ENCODE measurements around the gene PLXNA2.
A peak's percentile ranks its signal among the peaks of the same experiment; 100 is the strongest.

PLXNA2 gene

DNA sequence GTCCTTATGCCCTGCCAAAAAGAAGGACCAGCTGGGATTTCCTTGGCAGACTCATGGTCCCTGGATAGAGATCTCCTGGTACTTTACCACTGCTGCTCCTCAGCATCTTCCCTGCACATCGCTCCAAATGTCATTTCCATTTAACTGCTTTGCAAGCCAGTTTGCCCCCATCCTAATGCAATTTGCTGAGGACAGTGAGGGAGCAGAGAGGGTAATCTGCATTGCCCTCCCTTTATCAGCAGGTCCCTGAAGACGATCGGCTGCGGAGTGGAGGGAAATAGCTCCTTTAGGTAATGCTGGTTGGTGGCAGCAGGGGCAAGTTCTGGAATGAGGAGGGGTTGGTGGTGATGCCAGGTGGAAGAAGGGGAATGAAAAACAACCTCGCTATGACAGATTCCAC is 2.7 kb downstream of the PLXNA2 start:
- TF ChIP-seq, protein P1, sequence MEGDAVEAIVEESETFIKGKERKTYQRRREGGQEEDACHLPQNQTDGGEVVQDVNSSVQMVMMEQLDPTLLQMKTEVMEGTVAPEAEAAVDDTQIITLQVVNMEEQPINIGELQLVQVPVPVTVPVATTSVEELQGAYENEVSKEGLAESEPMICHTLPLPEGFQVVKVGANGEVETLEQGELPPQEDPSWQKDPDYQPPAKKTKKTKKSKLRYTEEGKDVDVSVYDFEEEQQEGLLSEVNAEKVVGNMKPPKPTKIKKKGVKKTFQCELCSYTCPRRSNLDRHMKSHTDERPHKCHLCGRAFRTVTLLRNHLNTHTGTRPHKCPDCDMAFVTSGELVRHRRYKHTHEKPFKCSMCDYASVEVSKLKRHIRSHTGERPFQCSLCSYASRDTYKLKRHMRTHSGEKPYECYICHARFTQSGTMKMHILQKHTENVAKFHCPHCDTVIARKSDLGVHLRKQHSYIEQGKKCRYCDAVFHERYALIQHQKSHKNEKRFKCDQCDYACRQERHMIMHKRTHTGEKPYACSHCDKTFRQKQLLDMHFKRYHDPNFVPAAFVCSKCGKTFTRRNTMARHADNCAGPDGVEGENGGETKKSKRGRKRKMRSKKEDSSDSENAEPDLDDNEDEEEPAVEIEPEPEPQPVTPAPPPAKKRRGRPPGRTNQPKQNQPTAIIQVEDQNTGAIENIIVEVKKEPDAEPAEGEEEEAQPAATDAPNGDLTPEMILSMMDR (IDR thresholded peaks at IDR 0.05; ENCODE audit: low read depth, low read length): no peak
- no peak overlapping the region for H3K4me3 ChIP-seq (ENCODE audit: low read depth, low read length)

DNA sequence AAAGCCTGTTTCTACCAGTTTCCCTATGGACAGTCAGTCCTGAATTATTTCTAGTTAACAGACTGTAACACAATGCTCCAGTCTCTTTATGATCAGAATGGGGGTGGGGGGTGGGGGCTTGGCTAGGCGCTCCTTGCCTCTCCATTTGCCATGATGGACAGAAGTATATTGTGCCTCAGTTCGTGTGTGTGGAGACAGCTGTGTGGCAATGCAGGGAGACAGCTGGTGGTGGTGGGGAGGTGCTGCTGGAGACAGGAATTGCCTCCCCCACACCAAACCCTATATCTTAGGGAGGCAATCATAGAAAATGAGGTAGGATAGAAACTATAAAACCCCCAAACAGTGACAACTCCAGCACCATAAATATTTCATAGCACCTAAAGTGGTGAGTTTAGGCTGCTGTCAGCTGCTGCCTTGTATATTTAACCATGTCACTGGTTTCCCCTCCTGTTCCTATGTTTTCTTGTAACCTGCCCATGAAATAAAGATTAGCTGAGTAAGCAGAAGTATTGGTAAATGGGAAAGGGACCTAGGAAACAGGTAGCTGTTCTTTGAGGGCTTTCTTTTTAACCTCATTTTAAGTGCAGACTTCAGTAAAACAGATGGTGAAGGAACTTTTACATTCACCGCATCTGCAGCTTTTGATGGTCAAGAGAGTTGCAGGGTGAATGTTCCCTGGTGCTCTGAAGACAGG is 3.4 kb downstream of the PLXNA2 start:
- no peak overlapping the region for H3K4me3 ChIP-seq (ENCODE audit: low read depth, low read length)
- TF ChIP-seq, protein P1 (IDR thresholded peaks at IDR 0.05; ENCODE audit: low read depth, low read length): no peak

DNA sequence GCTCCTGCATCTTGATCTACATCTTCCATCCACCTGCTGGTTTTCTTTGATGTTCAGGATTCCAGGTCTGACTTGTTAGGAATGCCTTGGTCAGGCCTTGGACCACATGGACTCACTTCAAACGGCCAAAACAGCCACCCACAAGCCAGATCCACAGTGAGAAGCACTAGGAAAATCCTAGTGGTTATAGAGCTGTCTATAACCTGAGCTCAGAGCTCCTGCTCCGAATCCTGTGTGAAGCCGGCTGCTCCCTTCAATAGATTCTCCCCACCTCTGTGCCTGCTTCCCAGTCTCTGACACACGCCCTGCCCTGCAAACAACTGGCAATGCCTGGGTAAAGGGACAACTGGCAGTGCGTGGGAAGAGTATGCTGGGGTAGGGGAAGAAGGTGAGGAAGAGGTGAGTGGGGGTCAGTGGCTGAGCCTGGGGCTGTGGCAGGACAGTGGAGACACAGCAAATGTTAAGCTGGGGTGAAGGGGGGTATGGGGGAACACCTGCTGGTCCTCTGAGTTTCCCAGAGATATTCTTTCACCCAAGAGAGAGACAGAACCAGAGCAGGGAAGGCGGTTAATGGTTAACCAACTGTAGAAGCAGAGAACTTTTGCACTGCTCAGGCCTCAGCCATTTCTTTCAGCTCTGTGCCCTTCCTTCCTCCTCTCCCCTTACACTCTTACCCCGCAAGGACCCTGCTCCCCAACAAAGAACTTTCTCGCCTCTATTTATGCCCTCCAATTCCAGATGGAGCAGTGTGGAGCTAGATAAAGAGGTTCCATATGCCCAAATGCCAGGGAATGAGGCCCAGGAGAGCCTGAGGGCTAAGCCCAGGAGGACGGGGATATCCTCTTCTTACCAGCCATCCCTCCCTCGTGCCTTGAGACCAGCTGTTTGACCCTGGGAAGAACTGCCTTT is 4.5 kb downstream of the PLXNA2 start:
- no peak overlapping the region for H3K4me3 ChIP-seq (ENCODE audit: low read depth, low read length)
- TF ChIP-seq, protein P1 (IDR thresholded peaks at IDR 0.05; ENCODE audit: low read depth, low read length): no peak

DNA sequence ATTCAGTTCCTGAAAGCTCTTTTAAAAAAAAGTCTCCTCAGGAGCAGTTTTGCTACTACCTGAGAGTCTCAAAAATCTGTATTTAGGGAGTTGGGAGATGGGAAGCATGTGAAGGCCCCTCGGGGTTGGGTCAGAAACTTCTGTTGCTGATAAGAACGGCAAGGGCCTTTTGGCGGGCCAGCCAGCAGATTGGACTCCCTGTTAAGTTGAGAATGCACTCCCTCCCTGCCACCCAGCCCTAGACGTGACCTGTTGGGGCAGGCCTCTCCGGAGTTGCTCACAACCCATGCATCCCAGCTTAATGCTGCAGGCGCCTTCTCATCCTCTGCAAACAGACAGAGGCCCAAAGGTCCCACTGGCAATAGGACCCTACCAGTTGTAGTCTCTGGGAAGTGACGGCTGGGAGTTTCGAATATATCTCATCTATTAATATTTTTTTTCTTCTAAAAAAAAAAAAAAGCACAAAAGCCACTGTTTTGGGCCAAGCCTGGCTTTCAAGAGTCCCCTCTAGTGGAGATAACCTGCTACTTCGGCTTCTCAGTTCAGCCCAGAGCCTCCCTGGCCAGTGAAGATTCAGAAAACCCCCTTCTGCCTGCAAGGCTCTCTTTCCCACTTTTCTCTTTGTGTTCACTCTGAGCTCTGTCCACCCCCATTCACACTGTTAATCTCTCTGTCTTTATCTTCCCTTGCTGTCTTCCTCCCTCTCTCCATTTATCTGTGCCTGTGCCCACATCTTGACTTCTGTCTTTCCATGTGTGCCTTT is 5.3 kb downstream of the PLXNA2 start:
- no peak overlapping the region for H3K4me3 ChIP-seq (ENCODE audit: low read depth, low read length)
- TF ChIP-seq, protein P1 (IDR thresholded peaks at IDR 0.05; ENCODE audit: low read depth, low read length): peak; percentile 89

DNA sequence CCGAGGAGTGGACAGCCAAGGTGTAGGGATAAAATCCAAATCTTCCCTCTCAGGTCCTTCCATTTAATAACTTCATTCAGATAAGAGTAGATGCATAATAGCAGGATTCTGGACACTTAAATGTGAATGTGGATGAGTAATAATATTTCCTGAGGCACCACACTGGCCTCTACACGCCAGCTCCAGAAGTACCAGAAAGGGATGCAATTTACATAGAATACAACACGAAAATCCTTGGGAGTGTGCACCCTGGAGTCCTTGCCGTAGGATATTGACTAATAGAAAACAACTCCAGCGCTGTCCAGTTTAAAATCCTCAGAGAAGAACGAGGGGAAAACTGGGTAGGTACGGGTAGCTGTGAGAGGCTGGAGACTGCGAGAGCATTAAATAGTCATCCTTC is 6.9 kb downstream of the PLXNA2 start:
- TF ChIP-seq, protein P1 (IDR thresholded peaks at IDR 0.05; ENCODE audit: low read depth, low read length): no peak
- no peak overlapping the region for H3K4me3 ChIP-seq (ENCODE audit: low read depth, low read length)

DNA sequence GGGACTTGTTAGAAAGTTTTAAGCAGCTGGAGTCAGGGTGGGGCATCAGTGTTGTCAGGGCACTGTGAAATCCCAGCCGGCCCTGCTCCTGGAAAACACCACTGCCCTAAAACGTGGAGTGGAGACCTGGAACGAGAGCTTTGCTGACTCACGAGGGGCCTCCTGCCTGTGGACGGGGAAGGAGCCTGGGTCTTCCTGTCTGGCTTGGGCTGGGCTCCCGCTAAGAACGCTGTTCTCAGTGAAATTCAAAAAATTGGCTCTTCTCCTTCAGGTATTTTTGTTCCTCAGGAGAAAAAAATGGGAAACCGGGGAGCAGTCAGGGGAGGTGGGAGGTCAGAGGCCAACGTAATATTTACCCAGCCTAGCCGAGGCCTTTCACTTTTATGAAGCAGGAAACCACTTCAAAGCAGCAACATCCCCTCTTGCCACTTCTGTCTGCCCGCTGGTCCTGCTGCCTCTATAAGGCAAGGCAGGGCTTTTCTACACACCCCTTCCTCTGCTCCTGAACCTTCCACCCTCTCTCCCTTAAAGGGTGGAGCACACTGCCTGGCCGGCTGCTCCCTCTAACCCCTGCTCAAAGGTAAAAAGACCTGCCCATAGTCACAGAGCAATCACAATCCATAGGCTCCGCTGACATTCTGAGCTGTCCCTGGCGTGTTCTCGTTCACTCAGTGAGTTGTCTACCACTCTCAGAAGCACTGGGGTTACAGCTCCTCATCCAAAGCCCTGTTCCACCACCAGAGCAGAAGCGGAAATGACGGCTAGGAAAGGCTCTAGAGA is 8.0 kb downstream of the PLXNA2 start:
- peak overlapping the region; percentile 11; the same call in 1 of the 2 replicates for H3K4me3 ChIP-seq (ENCODE audit: low read depth, low read length)
- TF ChIP-seq, protein P1 (IDR thresholded peaks at IDR 0.05; ENCODE audit: low read depth, low read length): no peak

Measured in WI38 (cell line).